Ascending aorta (tissue), 2 donors: ENCODE results near the gene CADPS2. TPM values are rescaled to one million over a fixed set of nuclear protein-coding genes. Genes with fewer than 3 reads are reported as not detected.

Source experiments
- DNase-seq, 2 donors: peaks; one replicate each; pipeline ENCODE4 v3.0.0-alpha.2; 2019; ENCODE audit warnings: low spot score in 2 of 2
- H3K27ac ChIP-seq, 2 donors: fragments of 200-600 bp; sonication (generic); one replicate each; pipeline ENCODE4 v1.5.1; 2016 to 2017; ENCODE audit warnings: mild to moderate bottlenecking in 1 of 2
- H3K27me3 ChIP-seq: fragments of 200-600 bp; sonication (generic); one replicate; pipeline ENCODE4 v1.5.1; 2017
- H3K36me3 ChIP-seq, 2 donors: fragments of 200-600 bp; sonication (generic); one replicate each; pipeline ENCODE4 v1.5.1; 2016
- H3K4me1 ChIP-seq, 2 donors: fragments of 200-600 bp; sonication (generic); one replicate each; pipeline ENCODE4 v1.5.1; 2016 to 2017; ENCODE audit warnings: mild to moderate bottlenecking in 1 of 2
- H3K4me3 ChIP-seq, 2 donors: fragments of 200-600 bp; sonication (generic); one replicate each; pipeline ENCODE4 v1.5.1; 2016 to 2017; ENCODE audit warnings: mild to moderate bottlenecking in 1 of 2
- H3K9me3 ChIP-seq, 2 donors: fragments of 200-600 bp; sonication (generic); one replicate each; pipeline ENCODE4 v1.5.1; 2016
- CTCF ChIP-seq, 3 experiments: fragments of 200-600 bp in 2 of 3; fragments of 450-650 bp in 1 of 3; sonication (generic) in 2 of 3; IDR thresholded peaks; one replicate each; pipeline ENCODE4 v1.5.1; 2016 to 2019; ENCODE audit warnings: antibody characterized with exemption in 3 of 3, mild to moderate bottlenecking in 1 of 3, moderate library complexity in 1 of 3
- intact Hi-C: fragments of 100-400 bp; cut with DNase I; formaldehyde crosslinking; loops from one replicate; pipeline ENCODE4 v1.15.1; 2023
- total RNA-seq: library from RNA; depleted of rRNA; stranded (reverse); fragments of >200 nt; gene quantifications from one replicate; pipeline ENCODE4 v1.1.0, GENCODE V29; 2016

The CADPS2 gene
- total RNA-seq, 1 donor from 2014 or later, result 31.8 TPM

DNA sequence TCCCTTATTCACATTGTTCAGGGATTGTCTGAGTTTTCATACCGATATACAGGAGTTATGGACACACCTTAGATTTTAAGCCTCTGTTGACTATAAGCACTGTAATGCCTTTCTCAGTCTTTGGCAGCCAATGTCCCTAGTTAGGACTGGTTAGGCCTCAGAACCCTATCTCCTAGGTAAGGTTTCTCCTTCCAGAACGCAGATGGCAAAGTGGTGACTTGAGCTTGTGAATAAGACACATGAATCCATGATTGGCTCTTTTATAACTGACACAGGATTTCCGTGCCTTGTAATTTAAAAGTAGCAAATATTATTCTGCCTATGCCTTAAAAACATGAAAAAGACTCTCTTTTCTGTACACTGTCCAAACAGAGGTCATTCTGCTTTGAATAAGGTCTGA lies 171.1 kb downstream of the CADPS2 start:
- no peak for TF ChIP-seq CTCF (IDR thresholded peaks at IDR 0.05)
- H3K36me3 ChIP-seq, result no peaks in the 10 kb centered on the region
- no peak overlapping the region for H3K27ac ChIP-seq
- intact Hi-C loops, result no loop called here
- no peaks in the 10 kb centered on the region for H3K9me3 ChIP-seq
- no peaks in the 10 kb centered on the region for H3K27me3 ChIP-seq
- H3K4me3 ChIP-seq, result no peak overlapping the region
- H3K4me1 ChIP-seq, result no peaks in the 10 kb centered on the region
- DNase-seq, result no peak

GRCh38 chr7:122710916-122711315 lies 175.3 kb downstream of the CADPS2 start:
- DNase-seq, result no peak
- H3K27me3 ChIP-seq, result no peaks in the 10 kb centered on the region
- no peaks in the 10 kb centered on the region for H3K9me3 ChIP-seq
- no peak overlapping the region for H3K27ac ChIP-seq
- intact Hi-C loops, result no loop called here
- H3K4me3 ChIP-seq, result no peak overlapping the region
- TF ChIP-seq CTCF (IDR thresholded peaks at IDR 0.05), result no peak
- H3K36me3 ChIP-seq, result no peaks in the 10 kb centered on the region
- H3K4me1 ChIP-seq, result no peaks in the 10 kb centered on the region

DNA sequence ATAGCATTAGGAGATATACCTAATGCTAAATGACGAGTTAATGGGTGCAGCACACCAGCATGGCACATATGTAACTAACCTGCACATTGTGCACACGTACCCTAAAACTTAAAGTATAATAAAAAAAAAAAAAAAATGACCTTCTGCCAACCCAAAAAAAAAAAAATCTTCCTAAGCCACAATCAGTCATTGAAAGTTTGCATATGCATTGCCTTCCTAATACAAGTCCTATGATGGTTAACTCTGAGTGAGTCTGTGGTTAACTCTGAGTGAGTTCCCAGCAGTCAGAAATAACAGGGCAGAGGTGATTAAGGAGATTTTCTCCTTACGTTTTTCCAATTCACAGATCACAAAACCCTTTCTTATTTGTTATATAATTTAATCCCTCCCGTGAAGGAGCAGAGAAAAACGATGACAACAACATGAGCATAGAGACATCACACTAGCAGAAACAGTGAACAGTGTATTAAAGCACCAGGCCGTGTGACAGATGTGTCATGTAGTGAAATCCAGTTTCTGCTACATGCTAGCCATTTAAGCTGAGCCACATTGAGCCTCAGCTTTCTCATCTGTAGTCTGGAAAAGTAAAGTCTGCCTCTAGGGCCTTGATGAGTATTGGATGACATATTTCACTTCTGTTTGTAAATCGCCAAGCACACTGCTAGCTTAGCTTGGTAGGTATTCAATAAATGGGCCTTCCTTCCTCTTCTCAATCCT lies 176.2 kb downstream of the CADPS2 start:
- Histone ChIP-seq H3K27ac (no peak overlapping the region), H3K9me3 (no peaks in the 10 kb centered on the region), H3K4me1 (no peaks in the 10 kb centered on the region), H3K27me3 (no peaks in the 10 kb centered on the region), H3K36me3 (no peaks in the 10 kb centered on the region), H3K4me3 (no peak overlapping the region)
- intact Hi-C loops, result no loop called here
- DNase-seq, result no peak
- no peak for TF ChIP-seq CTCF (IDR thresholded peaks at IDR 0.05)

- no peaks in the 10 kb centered on the region for H3K36me3 ChIP-seq
- no peak for DNase-seq
- H3K4me1 ChIP-seq, result no peaks in the 10 kb centered on the region
- H3K4me3 ChIP-seq, result no peak overlapping the region
- H3K9me3 ChIP-seq, result peaks cover 0 to under 1% of the 10 kb centered on the region in 2 donors
- no peak overlapping the region for H3K27ac ChIP-seq
- intact Hi-C loops, result no loop called here
- no peak for TF ChIP-seq CTCF (IDR thresholded peaks at IDR 0.05)
- H3K27me3 ChIP-seq, result no peaks in the 10 kb centered on the region
These were observed 179.4 kb downstream of the CADPS2 start for GRCh38 chr7:122706836-122707235.

DNA sequence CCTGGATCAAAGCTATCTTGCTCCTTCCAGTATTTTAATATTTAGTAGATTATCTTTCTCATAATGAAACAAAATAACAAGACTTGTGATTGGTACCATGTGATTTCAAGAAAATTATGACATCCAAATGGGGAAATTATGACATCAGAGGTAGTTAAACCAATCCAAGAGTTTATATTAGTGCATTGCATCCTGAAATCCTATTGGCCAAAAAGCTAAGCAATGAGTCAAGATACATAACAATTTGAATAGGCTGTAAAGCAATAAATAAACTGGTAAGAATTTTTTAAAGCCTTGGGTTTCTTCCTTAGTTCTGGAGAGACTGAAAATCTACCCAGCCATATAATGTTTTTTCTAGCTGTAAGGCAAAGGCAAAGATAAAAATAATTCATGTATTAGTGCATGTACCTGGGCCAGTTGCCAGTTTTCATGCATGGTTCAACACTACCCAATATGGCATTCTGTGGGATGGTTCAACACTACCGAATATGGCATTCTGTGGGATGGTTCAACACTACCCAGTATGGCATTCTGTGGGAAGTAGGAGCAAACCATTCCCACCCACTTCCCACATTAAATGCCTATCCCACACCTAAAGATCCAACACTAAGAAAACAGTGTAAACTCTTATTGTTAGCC lies 183.3 kb downstream of the CADPS2 start, which contains the start of gene RNF148:
Gene RNF148, minus strand, starts transcription at position 51 of the 639 bp plus-strand sequence. CDS start 172 bp downstream, outside the sequence.
- no peaks in the 10 kb centered on the region for H3K36me3 ChIP-seq
- DNase-seq, result no peak
- no peak within 1 kb of the TSS for H3K4me3 ChIP-seq
- no peaks in the 10 kb centered on the region for H3K4me1 ChIP-seq
- intact Hi-C loops, result no loop called here
- H3K9me3 ChIP-seq, result peaks cover 0 to 3% of the 10 kb centered on the region in 2 donors
- no peak within 1 kb of the TSS for H3K27ac ChIP-seq
- no peaks in the 10 kb centered on the region for H3K27me3 ChIP-seq
- TF ChIP-seq CTCF (IDR thresholded peaks at IDR 0.05), result no peak
